RPMI8226 (cell line): Measurements from ENCODE around the gene ERG28.
"Not testable (repeated sequence)": the region's sequence is repeated elsewhere in the genome, so short reads cannot be mapped to it uniquely, and the experiment has no call there.

Experiments
- DNase-seq: peaks from one replicate; pipeline ENCODE4 v3.0.0-alpha.2; 2015

ERG28 gene

DNA sequence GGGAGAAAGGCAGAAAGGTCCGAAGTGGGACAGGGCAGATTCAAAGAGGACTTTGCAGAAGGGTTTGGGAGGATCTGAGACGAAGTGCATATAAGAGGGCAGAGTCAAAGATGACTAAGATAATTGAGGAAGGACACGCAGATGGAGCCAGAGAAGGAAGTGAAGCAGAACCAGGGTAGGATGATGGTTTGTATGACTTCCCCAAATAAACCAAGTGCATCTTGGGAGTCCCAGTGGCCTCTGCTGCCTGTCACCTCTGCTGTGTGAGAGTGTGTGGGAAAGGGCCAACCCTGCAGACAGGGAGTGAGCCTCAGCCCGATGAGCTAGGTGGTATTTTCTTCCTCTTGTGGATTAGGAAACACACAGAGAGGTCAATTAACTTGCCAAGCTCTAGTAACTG is 45.5 kb downstream of the ERG28 start:
- peak; percentile 9 for DNase-seq

GRCh38 chr14:75614179-75614578 is 46.5 kb downstream of the ERG28 start:
- DNase-seq: no peak

- DNase-seq: no peak
Measured at GRCh38 chr14:75612157-75612556, 48.5 kb downstream of the ERG28 start.

DNA sequence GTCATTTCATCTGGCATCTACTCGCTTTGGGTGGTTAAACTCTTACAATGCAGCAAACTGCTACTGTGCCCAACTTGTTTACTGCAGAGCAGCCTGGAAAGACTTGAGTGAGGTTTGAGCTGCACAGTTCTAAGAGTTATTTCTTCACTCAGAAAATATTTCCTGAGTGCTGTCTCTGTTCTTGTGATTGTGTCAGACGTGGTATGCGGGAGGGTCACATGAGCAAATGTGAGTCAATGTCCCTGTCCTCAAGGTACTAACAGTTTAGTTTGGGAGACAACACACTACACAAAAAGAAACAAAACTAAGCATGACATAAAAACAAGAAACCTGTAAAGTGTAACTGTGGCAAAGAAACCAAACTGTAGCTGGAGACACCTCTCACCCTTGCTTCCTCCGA is 49.8 kb downstream of the ERG28 start:
- no peak for DNase-seq

- no peak for DNase-seq
Measured at GRCh38 chr14:75609606-75610475, 50.8 kb downstream of the ERG28 start.

GRCh38 chr14:75609116-75609515 is 51.6 kb downstream of the ERG28 start:
- no peak for DNase-seq

- DNase-seq: no peak
Measured at GRCh38 chr14:75607842-75608640, 52.6 kb downstream of the ERG28 start.

DNA sequence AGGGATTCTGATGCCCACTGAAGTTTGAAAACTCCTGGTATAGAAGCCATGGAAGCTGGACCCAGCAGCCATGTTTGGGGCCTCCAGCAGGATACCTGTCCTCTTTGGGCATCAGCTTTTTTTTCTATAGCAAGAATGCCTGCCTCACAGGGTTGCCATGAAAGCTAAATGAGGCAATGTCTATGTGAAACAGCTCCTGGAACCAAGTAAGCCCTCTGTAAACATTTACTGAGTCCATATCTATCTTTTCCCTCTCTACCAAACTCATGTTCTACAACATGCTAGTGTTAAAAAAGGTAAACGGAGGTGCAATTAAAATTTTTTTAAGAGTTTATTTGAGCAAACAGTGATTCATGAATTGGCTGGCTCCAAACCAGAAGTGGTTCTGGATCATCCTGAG is 53.6 kb downstream of the ERG28 start:
- DNase-seq: no peak

GRCh38 chr14:75605916-75606315 is 54.8 kb downstream of the ERG28 start:
- DNase-seq: no peak

GRCh38 chr14:75604979-75605851 is 55.5 kb downstream of the ERG28 start:
- no peak for DNase-seq

DNA sequence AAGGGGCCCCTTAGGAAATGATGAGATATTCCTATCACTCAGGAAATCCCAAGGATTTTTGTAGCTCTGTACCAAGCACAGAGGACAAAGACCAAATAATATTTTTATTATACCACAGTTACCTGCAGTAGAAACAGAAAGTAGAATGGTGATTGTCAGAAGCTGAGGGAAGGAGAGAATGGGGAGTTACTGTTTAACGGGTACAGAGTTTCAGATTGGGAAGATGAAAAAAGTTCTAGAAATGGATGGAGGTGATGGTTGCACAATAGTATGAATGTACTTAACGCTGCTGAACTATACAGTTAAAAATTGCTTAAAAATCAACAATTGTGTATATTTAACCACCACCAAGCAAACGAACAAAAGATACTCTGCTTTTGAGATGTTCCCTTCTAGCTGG is 58.2 kb downstream of the ERG28 start:
- no peak for DNase-seq

GRCh38 chr14:75601061-75601460 is 59.6 kb downstream of the ERG28 start:
- DNase-seq: not testable (repeated sequence)

DNA sequence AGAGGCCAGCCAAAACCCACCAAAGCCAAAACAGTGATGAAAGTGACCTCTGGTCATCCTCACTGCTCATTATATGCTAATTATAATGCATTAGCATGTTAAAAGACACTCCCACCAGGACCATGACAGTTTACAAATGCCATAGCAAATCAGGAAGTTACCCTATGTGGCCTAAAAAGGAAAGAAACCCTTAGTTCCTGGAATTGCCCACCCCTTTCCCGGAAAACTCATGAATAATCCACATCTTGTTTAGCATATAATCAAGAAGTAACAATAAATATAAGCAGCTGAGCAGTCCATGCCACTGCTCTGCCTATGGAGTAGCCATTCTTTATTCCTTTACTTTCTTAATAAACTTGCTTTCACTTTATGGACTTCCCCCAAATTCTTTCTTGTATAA is 60.6 kb downstream of the ERG28 start:
- not testable (repeated sequence) for DNase-seq
